GM18507 (cell line): Measurements from ENCODE around the gene TCF7L1.

Experiments
- DNase-seq: peaks from one replicate; pipeline ENCODE4 v3.0.0; 2011; ENCODE audit warnings: low read depth; ENCODE audit not compliant: insufficient read length; ENCODE audit errors: extremely low spot score
- FAIRE-seq: peaks from 2 replicates; lab custom pipeline; 2011; peaks lifted over from hg19 to GRCh38; lab: Jason Lieb, UNC

The TCF7L1 gene

GRCh38 chr2:85212841-85213240, 79.6 kb downstream of the TCF7L1 start:
- no peak for FAIRE-seq
- DNase-seq, result no peak

GRCh38 chr2:85213404-85213803, 80.2 kb downstream of the TCF7L1 start:
- no peak for DNase-seq
- FAIRE-seq, result no peak

GRCh38 chr2:85213901-85214512, 80.8 kb downstream of the TCF7L1 start:
- no peak for DNase-seq
- FAIRE-seq, result no peak

- FAIRE-seq (peak; percentile 9), DNase-seq (no peak)
Observed at GRCh38 chr2:85215081-85215447, 81.9 kb downstream of the TCF7L1 start.

GRCh38 chr2:85215448-85216401, 82.5 kb downstream of the TCF7L1 start:
- FAIRE-seq (no peak), DNase-seq (no peak)

GRCh38 chr2:85216927-85217326, 83.7 kb downstream of the TCF7L1 start:
- FAIRE-seq (no peak), DNase-seq (no peak)

- FAIRE-seq (no peak), DNase-seq (no peak)
Observed at GRCh38 chr2:85221067-85221691, 88.0 kb downstream of the TCF7L1 start.

- FAIRE-seq, result no peak
- no peak for DNase-seq
Observed at GRCh38 chr2:85222792-85223191, 89.6 kb downstream of the TCF7L1 start.

- no peak for DNase-seq
- no peak for FAIRE-seq
Observed at GRCh38 chr2:85226783-85227182, 93.6 kb downstream of the TCF7L1 start.

- FAIRE-seq (peak; percentile 44), DNase-seq (no peak)
Observed at GRCh38 chr2:85230679-85231467, 97.7 kb downstream of the TCF7L1 start.

- DNase-seq (no peak), FAIRE-seq (no peak)
Observed at GRCh38 chr2:85231468-85231805, 98.2 kb downstream of the TCF7L1 start.

GRCh38 chr2:85231952-85232351, 98.8 kb downstream of the TCF7L1 start:
- DNase-seq, result no peak

GRCh38 chr2:85234868-85235267, 101.7 kb downstream of the TCF7L1 start:
- FAIRE-seq (no peak), DNase-seq (no peak)

More at GRCh38 chr2:85231952-85232351, 98.8 kb downstream of the TCF7L1 start:
- FAIRE-seq, result no peak

- no peak for FAIRE-seq
Observed at GRCh38 chr2:85235281-85235680, 102.1 kb downstream of the TCF7L1 start.

GRCh38 chr2:85236084-85236483, 102.9 kb downstream of the TCF7L1 start:
- no peak for FAIRE-seq
- no peak for DNase-seq

More at GRCh38 chr2:85235281-85235680, 102.1 kb downstream of the TCF7L1 start:
- no peak for DNase-seq

GRCh38 chr2:85237849-85238565, 104.8 kb downstream of the TCF7L1 start:
- DNase-seq (no peak), FAIRE-seq (no peak)

GRCh38 chr2:85238607-85239006, 105.4 kb downstream of the TCF7L1 start:
- FAIRE-seq, result no peak
- DNase-seq, result no peak

GRCh38 chr2:85239102-85239501, 105.9 kb downstream of the TCF7L1 start:
- FAIRE-seq (no peak), DNase-seq (no peak)

GRCh38 chr2:85240055-85240454, 106.9 kb downstream of the TCF7L1 start:
- no peak for DNase-seq
- FAIRE-seq, result no peak
